A673 (cell line): Measurements from ENCODE around the gene FREM1. TPM values are rescaled to one million over a fixed set of nuclear protein-coding genes. Genes with fewer than 3 reads are reported as not detected.

ENCODE experiments used
- BruUV-seq: library from RNA; stranded (reverse); fragments of 400-500 nt; replicated peaks from 2 replicates; lab custom pipeline; 2021; lab: Mats Ljungman, UMichigan
- CTCF ChIA-PET: fragments of 300-600 bp; sonication (Branson Sonifier 250); formaldehyde crosslinking; loops from one replicate; lab custom pipeline; 2022; ENCODE audit warnings: antibody characterized with exemption; lab: Charles Lee
- POLR2A ChIA-PET: fragments of 300-600 bp; sonication (Branson Sonifier 250); formaldehyde crosslinking; loops from one replicate; lab custom pipeline; 2022; ENCODE audit warnings: antibody characterized with exemption; ENCODE audit not compliant: low non-redundant PET; lab: Charles Lee
- DNase-seq: peaks from one replicate; pipeline ENCODE4 v3.0.0-alpha.2; 2015; ENCODE audit warnings: low spot score
- H3K27ac ChIP-seq: fragments of 200-600 bp; sonication (generic); 2 replicates; pipeline ENCODE4 v1.5.1; 2016; ENCODE audit warnings: mixed run types, low read depth, mild to moderate bottlenecking, mixed read lengths, antibody characterized with exemption, low read length; ENCODE audit not compliant: poor library complexity, severe bottlenecking
- H3K27me3 ChIP-seq: fragments of 200-600 bp; sonication (generic); replicated peaks from 2 replicates; pipeline ENCODE4 v1.6.1; 2017; ENCODE audit warnings: mixed run types, low read depth, mild to moderate bottlenecking, mixed read lengths, antibody characterized with exemption, low read length; ENCODE audit not compliant: insufficient read depth, poor library complexity
- H3K36me3 ChIP-seq: fragments of 200-600 bp; sonication (generic); 2 replicates; pipeline ENCODE4 v1.6.1; 2016; ENCODE audit warnings: mixed run types, mild to moderate bottlenecking, mixed read lengths, antibody characterized with exemption, low read length; ENCODE audit not compliant: insufficient read depth, poor library complexity, severe bottlenecking
- H3K4me1 ChIP-seq: fragments of 200-600 bp; sonication (generic); 2 replicates; pipeline ENCODE4 v1.6.1; 2017; ENCODE audit warnings: mixed run types, mild to moderate bottlenecking, mixed read lengths, antibody characterized with exemption, low read length; ENCODE audit not compliant: insufficient read depth, poor library complexity, severe bottlenecking
- H3K4me3 ChIP-seq: fragments of 200-600 bp; sonication (generic); 2 replicates; pipeline ENCODE4 v1.5.1; 2016; ENCODE audit warnings: low read depth, mixed run types, mild to moderate bottlenecking, mixed read lengths, low read length; ENCODE audit not compliant: poor library complexity, severe bottlenecking
- H3K9me3 ChIP-seq: fragments of 200-600 bp; sonication (generic); 2 replicates; pipeline ENCODE4 v1.6.1; 2016; ENCODE audit warnings: mixed run types, low read depth, mild to moderate bottlenecking, mixed read lengths, antibody characterized with exemption, low read length; ENCODE audit not compliant: poor library complexity, severe bottlenecking
- CTCF ChIP-seq: fragments of 300-800, 200-600 bp; sonication (generic); conservative IDR thresholded peaks from 2 replicates; pipeline ENCODE4 v1.5.1; 2017; ENCODE audit warnings: low read depth, mild to moderate bottlenecking, antibody characterized with exemption, low read length, moderate library complexity, mixed read lengths
- EZH2 ChIP-seq: fragments of 200-600 bp; sonication (generic); IDR thresholded peaks from 2 replicates; pipeline ENCODE4 v1.6.1; 2017; ENCODE audit warnings: borderline replicate concordance, low read depth, mild to moderate bottlenecking, mixed read lengths, antibody characterized with exemption, low read length; ENCODE audit not compliant: poor library complexity, severe bottlenecking
- intact Hi-C: fragments of 100-400 bp; cut with micrococcal nuclease; formaldehyde crosslinking; loops from one replicate; pipeline ENCODE4 v1.10.0; 2022; ENCODE audit not compliant: unreplicated experiment
- total RNA-seq: library from RNA; stranded (reverse); gene quantifications from 2 replicates; pipeline ENCODE4 v1.2.3, GENCODE V29; 2021

Gene FREM1
- total RNA-seq, 1 experiment from 2014 or later: 4.2 TPM

GRCh38 chr9:14889451-14889850 is 20.8 kb downstream of the FREM1 start:
- no peak for DNase-seq
- Histone ChIP-seq H3K4me3 (no peak overlapping the region), H3K36me3 (no peaks in the 10 kb centered on the region), H3K4me1 (peaks cover 13% of the 10 kb centered on the region), H3K9me3 (no peaks in the 10 kb centered on the region), H3K27ac (no peak overlapping the region), H3K27me3 (no peaks in the 10 kb centered on the region)
- ChIA-PET CTCF (no interaction called here), POLR2A (no interaction called here)
- no TSS peak for BruUV-seq
- no peak for TF ChIP-seq CTCF
- TF ChIP-seq EZH2: no peak
- intact Hi-C loops: no loop called here

- CTCF ChIA-PET: no interaction called here
- no peaks in the 10 kb centered on the region for H3K9me3 ChIP-seq
- POLR2A ChIA-PET: no interaction called here
Observed at GRCh38 chr9:14888875-14889274, 21.4 kb downstream of the FREM1 start.

GRCh38 chr9:14888272-14888671 is 22.0 kb downstream of the FREM1 start:
- TF ChIP-seq CTCF (no peak), EZH2 (no peak)
- no peaks in the 10 kb centered on the region for H3K36me3 ChIP-seq
- intact Hi-C loops: no loop called here
- peaks cover 13% of the 10 kb centered on the region for H3K4me1 ChIP-seq
- DNase-seq: no peak
- H3K9me3 ChIP-seq: no peaks in the 10 kb centered on the region
- CTCF ChIA-PET: no interaction called here
- no peak overlapping the region for H3K4me3 ChIP-seq
- no peak overlapping the region for H3K27ac ChIP-seq
- H3K27me3 ChIP-seq: no peaks in the 10 kb centered on the region
- POLR2A ChIA-PET: no interaction called here
- no TSS peak for BruUV-seq

More at GRCh38 chr9:14888875-14889274, 21.4 kb downstream of the FREM1 start:
- intact Hi-C loops: no loop called here
- BruUV-seq: no TSS peak
- no peak for TF ChIP-seq EZH2
- TF ChIP-seq CTCF: 0 out of 2 replicates have a peak, but pooled peaks have one; percentile 26
- Histone ChIP-seq H3K4me1 (peaks cover 13% of the 10 kb centered on the region), H3K36me3 (no peaks in the 10 kb centered on the region), H3K4me3 (no peak overlapping the region), H3K27ac (no peak overlapping the region), H3K27me3 (no peaks in the 10 kb centered on the region)
- no peak for DNase-seq
